Activated CD4-positive, alpha-beta T cell treated with anti-CD3 and anti-CD28 coated beads, Interleukin-2, amount 50 U/mL, for 4 hours (primary cell): ENCODE results near the gene GH2.
"Not testable (repeated sequence)": the region's sequence is repeated elsewhere in the genome, so short reads cannot be mapped to it uniquely, and the experiment has no call there.

Experiments used
- DNase-seq, 2 experiments: peaks; one replicate each; pipeline ENCODE4 v3.0.0-alpha.2; 2020

The GH2 gene

DNA sequence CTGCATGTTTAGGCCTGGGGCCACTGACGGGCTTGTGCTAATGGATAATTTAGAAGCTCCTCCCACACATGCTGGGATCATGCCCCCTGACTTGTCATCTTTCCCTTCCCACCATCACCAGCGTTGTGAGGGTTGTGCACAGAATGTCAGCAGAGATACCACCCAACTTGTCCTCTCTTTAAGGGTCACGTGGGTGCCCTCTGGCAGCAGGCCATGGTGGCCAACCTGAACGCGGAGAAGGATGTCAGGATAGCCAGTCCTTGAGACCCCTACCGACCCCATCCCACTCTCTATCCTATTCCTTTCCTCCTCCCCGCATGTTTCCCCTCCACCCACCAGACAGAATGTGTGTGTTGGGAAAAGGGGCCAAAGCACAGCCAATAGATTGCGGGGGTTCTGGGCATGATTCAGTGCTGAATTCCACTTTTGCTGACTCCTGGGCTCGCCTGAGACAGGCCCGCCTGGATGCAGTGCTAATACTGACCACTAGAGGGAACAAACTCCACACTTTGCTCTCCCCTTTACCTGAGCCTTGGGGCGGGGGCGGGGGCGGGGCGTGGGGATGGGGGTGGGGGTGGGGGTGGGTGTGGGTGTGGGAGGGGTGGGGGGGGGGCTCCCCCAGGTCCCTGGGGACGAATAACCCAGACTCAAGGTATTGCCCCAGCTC, at the start of gene GH2:
Gene GH2 (minus strand): TSS at position 10 of the 667 bp plus-strand sequence. CDS start 143 bp downstream, outside the sequence.
- peak; percentile 56 to 61 for DNase-seq

GRCh38 chr17:63930951-63931575, 49.3 kb upstream of the GH2 start:
- peak; percentile 36 to 51 for DNase-seq

- no peak for DNase-seq
These were observed 48.4 kb upstream of the GH2 start for GRCh38 chr17:63929860-63930766.

DNA sequence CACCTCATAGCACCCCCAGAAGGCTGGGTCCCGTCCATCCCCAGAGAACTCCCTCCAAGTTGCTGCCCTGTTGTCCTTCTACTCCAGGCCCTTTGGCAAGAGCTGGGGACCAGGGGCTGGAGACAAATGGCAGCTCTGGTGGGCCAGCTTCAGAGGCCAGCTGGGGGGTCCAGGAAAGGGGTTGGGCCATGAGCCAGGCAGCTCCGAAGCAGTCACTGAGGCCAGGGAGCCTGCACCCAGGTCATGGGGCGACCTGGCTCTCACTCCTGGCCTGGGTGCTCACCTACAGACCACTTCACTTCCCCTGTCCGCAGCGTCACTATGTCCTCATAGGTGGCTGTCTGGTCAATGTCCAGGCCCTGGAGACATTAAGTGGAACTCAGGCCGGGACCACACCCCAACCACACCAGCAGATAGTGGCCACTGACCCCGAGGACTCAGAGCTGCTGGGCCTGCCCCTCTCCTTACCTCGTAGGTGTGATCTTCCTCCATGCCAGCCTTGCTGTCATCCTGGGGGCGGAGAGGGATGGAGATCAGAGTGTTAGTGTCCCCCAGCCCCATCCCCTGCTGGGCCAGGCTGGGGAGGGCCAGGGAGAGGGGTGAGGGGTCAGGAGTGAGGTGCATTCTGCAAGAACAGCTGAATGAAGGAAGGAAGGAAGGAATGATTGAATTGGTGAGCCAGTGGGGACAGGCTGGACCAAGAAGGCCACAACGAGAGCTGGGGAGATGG, 47.4 kb upstream of the GH2 start:
- DNase-seq = no peak

GRCh38 chr17:63928172-63928666, 46.5 kb upstream of the GH2 start:
- no peak for DNase-seq

DNA sequence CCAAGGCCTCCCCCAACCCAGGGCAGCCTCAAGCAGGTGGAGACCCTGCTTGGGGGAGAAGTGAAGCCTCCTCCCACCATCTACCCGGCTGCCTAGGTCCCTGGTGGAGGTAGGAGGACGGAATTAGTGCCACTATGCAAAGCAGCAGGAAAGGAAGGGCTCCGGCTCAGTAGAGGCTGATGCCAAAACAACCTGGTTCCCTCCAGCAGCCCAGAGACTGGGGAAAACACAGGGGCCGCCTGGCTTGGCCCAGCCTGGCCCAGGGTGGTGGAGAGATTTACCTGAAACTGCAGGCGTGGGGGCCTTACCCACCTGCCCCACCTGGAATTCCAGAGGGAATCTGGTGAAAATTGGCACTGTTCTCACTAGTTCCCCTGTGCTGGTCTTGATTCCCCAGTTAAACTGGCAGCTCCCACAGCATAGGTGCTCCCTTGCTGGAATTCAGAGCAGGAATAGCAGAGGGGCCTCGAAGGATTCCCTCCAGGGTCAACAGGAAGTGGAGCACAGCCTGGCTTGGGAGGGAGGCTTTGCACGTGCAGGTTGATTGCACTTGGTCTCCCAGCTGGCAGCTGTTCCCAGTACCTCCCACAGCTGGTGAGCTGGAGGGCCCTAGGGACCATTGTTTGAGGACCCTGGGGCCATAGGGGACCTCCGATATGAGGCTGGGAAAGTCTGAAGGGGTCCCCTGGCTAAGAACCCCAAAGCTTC, 45.9 kb upstream of the GH2 start:
- no peak for DNase-seq

- DNase-seq = no peak
These were observed 44.4 kb upstream of the GH2 start for GRCh38 chr17:63926164-63926563.

DNA sequence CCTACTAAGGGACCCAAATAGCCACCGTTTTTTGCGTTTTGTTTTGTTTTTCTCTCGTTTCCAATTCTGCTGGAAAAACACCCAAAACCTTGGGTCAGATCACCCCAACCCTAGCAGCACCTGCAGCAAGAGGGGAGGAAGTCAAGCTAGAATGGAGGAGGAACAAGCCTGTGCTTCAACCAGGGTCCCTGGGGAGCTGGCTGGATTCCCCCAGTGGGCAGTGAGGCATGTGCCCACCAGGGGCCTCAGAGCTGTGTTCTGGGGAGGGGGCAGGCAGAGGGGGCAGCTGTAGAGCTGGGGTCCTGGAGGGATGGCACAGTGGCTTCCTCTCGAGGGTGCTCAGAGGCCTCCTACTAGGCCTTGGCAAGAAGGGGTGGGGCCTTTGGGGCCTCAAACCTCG, 43.9 kb upstream of the GH2 start:
- DNase-seq = no peak

- not testable (repeated sequence) for DNase-seq
These were observed 40.7 kb upstream of the GH2 start for GRCh38 chr17:63922402-63922801.

DNA sequence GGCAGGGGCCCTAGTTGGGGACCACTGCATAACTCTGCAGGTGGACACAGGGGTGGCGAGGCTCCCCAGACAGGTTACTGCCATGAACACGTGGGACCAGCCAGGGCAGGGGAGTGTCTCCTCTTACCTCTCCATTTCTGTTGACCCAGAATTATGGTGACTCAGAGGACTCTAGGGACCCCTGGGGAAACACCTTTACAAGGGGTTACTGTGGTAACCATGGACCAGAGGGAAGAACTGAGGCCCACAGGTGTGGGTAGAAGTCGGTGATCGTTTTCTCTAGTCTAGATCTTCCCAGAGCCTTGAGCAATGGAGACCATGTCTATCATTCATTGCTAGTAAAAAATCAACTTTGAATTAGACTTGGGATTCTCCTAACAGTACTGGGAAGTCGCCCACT, 39.0 kb upstream of the GH2 start:
- not testable (repeated sequence) for DNase-seq

DNA sequence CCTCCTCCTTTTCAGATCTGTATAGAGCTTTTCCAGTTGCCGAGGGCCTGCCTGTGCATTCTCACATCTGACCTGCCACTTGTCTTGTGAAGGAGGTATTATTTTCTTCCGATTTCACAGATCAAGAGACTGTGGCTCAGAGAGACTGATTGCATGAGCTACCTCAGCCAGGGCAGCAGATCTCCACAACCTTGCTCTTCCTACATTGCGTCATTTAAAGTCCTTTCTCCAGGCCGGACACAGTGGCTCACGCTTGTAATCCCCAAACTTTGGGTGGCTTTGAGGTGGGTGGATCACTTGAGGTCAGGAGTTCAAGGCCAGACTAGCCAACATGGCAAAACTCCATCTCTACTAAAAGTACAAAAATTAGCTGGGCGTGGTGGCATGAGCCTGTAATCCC, 38.3 kb upstream of the GH2 start:
- DNase-seq = not testable (repeated sequence)

GRCh38 chr17:63919311-63919723, 37.6 kb upstream of the GH2 start:
- DNase-seq = peak; percentile 65 to 71

- not testable (repeated sequence) for DNase-seq
These were observed 37.1 kb upstream of the GH2 start, which contains the start of gene GH1 for GRCh38 chr17:63918789-63919305. GH1 (minus strand) TSS chr17:63918839; CDS start chr17:63918776, 63 bp downstream.

- DNase-seq = no peak
These were observed 36.6 kb upstream of the GH2 start for GRCh38 chr17:63918305-63918704.

DNA sequence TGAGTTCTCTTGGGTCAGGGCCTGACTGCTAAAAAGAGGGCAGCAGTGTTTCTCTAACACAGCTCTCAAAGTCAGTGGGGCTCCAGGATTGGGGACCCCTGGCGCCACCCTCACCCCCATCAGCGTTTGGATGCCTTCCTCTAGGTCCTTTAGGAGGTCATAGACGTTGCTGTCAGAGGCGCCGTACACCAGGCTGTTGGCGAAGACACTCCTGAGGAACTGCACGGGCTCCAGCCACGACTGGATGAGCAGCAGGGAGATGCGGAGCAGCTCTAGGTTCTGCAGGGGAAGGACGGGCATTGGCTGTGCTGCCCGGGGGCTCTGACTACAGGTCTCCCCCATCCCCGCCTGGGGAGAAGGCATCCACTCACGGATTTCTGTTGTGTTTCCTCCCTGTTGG, 35.9 kb upstream of the GH2 start:
- DNase-seq = no peak

- DNase-seq = not testable (repeated sequence)
These were observed 35.5 kb upstream of the GH2 start for GRCh38 chr17:63917206-63917605.

- DNase-seq = no peak
These were observed 34.9 kb upstream of the GH2 start for GRCh38 chr17:63916566-63917185.

- not testable (repeated sequence) for DNase-seq
These were observed 34.0 kb upstream of the GH2 start for GRCh38 chr17:63915753-63916152.

DNA sequence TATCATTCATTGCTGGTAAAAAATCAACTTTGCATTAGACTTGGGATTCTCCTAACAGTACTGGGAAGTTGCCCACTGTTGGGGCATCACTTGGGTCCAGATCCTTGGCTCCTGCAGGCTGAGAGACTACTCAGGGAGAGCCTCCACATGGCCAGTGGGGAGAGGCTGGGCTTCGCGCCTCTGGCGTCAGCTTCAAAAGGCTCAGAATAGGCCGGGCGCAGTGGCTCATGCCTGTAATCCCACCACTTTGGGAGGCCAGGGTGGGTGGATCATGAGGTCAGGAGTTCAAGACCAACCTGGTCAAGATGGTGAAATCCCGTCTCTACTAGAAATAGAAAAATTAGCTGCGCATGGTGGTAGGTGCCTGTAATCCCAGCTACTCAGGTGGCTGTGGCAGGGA, 32.7 kb upstream of the GH2 start:
- no peak for DNase-seq

- DNase-seq = peak; percentile 61
These were observed 29.9 kb upstream of the GH2 start for GRCh38 chr17:63911657-63912100.

DNA sequence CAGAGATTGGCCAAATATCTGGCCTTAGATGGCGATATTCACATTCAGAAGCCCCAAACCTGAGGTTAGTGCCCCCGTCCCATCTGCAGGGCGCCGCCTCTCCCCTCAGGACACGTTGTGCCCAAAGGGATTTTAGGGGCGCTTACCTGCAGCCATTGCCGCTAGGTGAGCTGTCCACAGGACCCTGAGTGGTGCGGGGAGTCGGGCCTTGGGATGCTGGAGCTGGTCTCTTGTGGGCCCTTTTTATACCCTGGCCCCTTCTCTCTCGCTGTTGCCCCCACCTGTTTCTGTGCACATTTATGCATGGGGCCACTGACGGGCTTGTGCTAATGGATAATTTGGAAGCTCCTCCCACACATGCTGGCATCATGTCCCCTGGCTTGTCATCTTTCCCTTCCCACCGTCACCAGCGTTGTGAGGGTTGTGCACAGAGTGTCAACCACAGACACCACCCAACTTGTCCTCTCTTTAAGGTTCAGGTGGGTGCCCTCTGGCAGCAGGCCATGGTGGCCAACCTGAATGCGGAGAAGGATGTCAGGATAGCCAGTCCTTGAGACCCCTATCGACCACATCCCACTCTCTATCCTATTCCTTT, 29.4 kb upstream of the GH2 start, which contains the start of gene CSHL1:
Gene CSHL1 (minus strand): TSS at position 218 of the 595 bp plus-strand sequence. CDS start 62 bp downstream, at position 156.
- no peak for DNase-seq
